Stimulated activated CD8-positive, alpha-beta memory T cell treated with anti-CD3 and anti-CD28 coated beads, Interleukin-7, amount 100 ng/mL, for 1 hour (primary cell): ENCODE results near the gene PPP2R3B.
"Not testable (repeated sequence)": the region's sequence is repeated elsewhere in the genome, so short reads cannot be mapped to it uniquely, and the experiment has no call there.

Experiments
- DNase-seq, 2 donors: peaks; one replicate each; pipeline ENCODE4 v3.0.0-alpha.2; 2020; ENCODE audit warnings: low read depth in 2 of 2

Gene PPP2R3B

GRCh38 chrX:353566-354535 lies 32.9 kb downstream of the PPP2R3B start:
- no peak for DNase-seq

- DNase-seq: no peak
Measured at GRCh38 chrX:352582-353314, 34.0 kb downstream of the PPP2R3B start.

GRCh38 chrX:352181-352580 lies 34.5 kb downstream of the PPP2R3B start:
- no peak for DNase-seq

- DNase-seq: no peak
Measured at GRCh38 chrX:351736-352135, 35.0 kb downstream of the PPP2R3B start.

GRCh38 chrX:351324-351641 lies 35.4 kb downstream of the PPP2R3B start:
- DNase-seq: not testable (repeated sequence)

- DNase-seq: no peak
Measured at GRCh38 chrX:350534-351323, 36.0 kb downstream of the PPP2R3B start.

- no peak for DNase-seq
Measured at GRCh38 chrX:350148-350533, 36.6 kb downstream of the PPP2R3B start.

GRCh38 chrX:349702-350101 lies 37.0 kb downstream of the PPP2R3B start:
- no peak for DNase-seq

GRCh38 chrX:349196-349595 lies 37.5 kb downstream of the PPP2R3B start:
- DNase-seq: no peak

- no peak for DNase-seq
Measured at GRCh38 chrX:348461-349117, 38.1 kb downstream of the PPP2R3B start.

GRCh38 chrX:347351-348117 lies 39.2 kb downstream of the PPP2R3B start:
- no peak for DNase-seq

GRCh38 chrX:346034-346813 lies 40.5 kb downstream of the PPP2R3B start:
- no peak for DNase-seq

- DNase-seq: no peak
Measured at GRCh38 chrX:345020-345925, 41.4 kb downstream of the PPP2R3B start.

GRCh38 chrX:344371-344901 lies 42.3 kb downstream of the PPP2R3B start:
- no peak for DNase-seq

GRCh38 chrX:341541-342101 lies 45.1 kb downstream of the PPP2R3B start:
- no peak for DNase-seq

- DNase-seq: no peak
Measured at GRCh38 chrX:340641-341423, 45.9 kb downstream of the PPP2R3B start.

GRCh38 chrX:340121-340520 lies 46.6 kb downstream of the PPP2R3B start:
- no peak for DNase-seq
